GM12878 (cell line): ENCODE data around the gene SEPTIN10. TPM values are rescaled to one million over a fixed set of nuclear protein-coding genes. Genes with fewer than 3 reads are reported as not detected.

ENCODE experiments used
- ATF3 ChIP-seq: IDR thresholded peaks from 2 replicates; pipeline ENCODE4 v1.6.1; 2011; ENCODE audit warnings: low read depth, mild to moderate bottlenecking, low read length, moderate library complexity, borderline replicate concordance; ENCODE audit errors: extremely low read depth
- MYB ChIP-seq: fragments of 150-350 bp; IDR thresholded peaks from 2 replicates; pipeline ENCODE4 v1.6.1; 2014; ENCODE audit warnings: mild to moderate bottlenecking, low read depth, low read length, borderline replicate concordance
- NFYB ChIP-seq: IDR thresholded peaks from 2 replicates; pipeline ENCODE4 v1.6.1; 2011; ENCODE audit warnings: low read depth, mild to moderate bottlenecking, low read length, improper control_type of control experiment, moderate library complexity; ENCODE audit not compliant: insufficient read depth
- RAD51 ChIP-seq: fragments of 450-650 bp; IDR thresholded peaks from 2 replicates; pipeline ENCODE4 v1.6.1; 2016; ENCODE audit warnings: moderate library complexity, mild to moderate bottlenecking, inconsistent platforms
- SMAD1 ChIP-seq: fragments of 450-650 bp; IDR thresholded peaks from 2 replicates; pipeline ENCODE4 v1.6.1; 2018; ENCODE audit warnings: mild to moderate bottlenecking, low read depth; ENCODE audit not compliant: partially characterized antibody
- STAT1 ChIP-seq: fragments of 450-650 bp; conservative IDR thresholded peaks from 2 replicates; pipeline ENCODE4 v1.6.1; 2014; ENCODE audit warnings: antibody characterized with exemption, mild to moderate bottlenecking
- WRNIP1 ChIP-seq: IDR thresholded peaks from 2 replicates; pipeline ENCODE4 v1.6.1; 2011; ENCODE audit warnings: low read depth, low read length, improper control_type of control experiment, borderline replicate concordance
- polyA plus RNA-seq, 11 experiments: library from polyadenylated mRNA; depleted of rRNA in 4 of 11; unstranded in 6 of 11; stranded (reverse) in 5 of 11; fragments of >200 nt; fragmentation: Nextera tagmentation in 4 of 11; fragmentation: Illumina TruSeq in 1 of 11; extraction: Ambion mirVana in 4 of 11; extraction: Trizol in 1 of 11; gene quantifications; 1 replicate in 1 of 11; 2 replicates in 10 of 11; pipeline versions ENCODE4 v1.2.1 to v1.2.3, GENCODE V29; 2011 to 2016; ENCODE audit warnings: inconsistent platforms in 2 of 11, missing spikeins in 2 of 11, low read depth in 1 of 11
- total RNA-seq, 4 experiments: library from RNA; depleted of rRNA in 3 of 4; stranded (reverse); fragments of >200 nt in 3 of 4; fragmentation: Illumina TruSeq in 1 of 4; extraction: Trizol in 1 of 4; gene quantifications; 2 replicates each; pipeline versions ENCODE4 v1.2.1 to v1.2.3, GENCODE V29; 2013 to 2021
- TF ChIP-seq, protein P1 (sequence below): IDR thresholded peaks from 2 replicates; pipeline ENCODE4 v1.6.1; 2012; ENCODE audit warnings: improper control_type of control experiment, low read depth, low read length; ENCODE audit not compliant: insufficient replicate concordance

Gene SEPTIN10
- total and polyA plus RNA-seq, 10 of the 15 experiments (the other 5 are each of a cell fraction or from before 2014, with no cell fraction given): 20.2 to 132 (median 62.7) TPM

- TF ChIP-seq, protein P1, sequence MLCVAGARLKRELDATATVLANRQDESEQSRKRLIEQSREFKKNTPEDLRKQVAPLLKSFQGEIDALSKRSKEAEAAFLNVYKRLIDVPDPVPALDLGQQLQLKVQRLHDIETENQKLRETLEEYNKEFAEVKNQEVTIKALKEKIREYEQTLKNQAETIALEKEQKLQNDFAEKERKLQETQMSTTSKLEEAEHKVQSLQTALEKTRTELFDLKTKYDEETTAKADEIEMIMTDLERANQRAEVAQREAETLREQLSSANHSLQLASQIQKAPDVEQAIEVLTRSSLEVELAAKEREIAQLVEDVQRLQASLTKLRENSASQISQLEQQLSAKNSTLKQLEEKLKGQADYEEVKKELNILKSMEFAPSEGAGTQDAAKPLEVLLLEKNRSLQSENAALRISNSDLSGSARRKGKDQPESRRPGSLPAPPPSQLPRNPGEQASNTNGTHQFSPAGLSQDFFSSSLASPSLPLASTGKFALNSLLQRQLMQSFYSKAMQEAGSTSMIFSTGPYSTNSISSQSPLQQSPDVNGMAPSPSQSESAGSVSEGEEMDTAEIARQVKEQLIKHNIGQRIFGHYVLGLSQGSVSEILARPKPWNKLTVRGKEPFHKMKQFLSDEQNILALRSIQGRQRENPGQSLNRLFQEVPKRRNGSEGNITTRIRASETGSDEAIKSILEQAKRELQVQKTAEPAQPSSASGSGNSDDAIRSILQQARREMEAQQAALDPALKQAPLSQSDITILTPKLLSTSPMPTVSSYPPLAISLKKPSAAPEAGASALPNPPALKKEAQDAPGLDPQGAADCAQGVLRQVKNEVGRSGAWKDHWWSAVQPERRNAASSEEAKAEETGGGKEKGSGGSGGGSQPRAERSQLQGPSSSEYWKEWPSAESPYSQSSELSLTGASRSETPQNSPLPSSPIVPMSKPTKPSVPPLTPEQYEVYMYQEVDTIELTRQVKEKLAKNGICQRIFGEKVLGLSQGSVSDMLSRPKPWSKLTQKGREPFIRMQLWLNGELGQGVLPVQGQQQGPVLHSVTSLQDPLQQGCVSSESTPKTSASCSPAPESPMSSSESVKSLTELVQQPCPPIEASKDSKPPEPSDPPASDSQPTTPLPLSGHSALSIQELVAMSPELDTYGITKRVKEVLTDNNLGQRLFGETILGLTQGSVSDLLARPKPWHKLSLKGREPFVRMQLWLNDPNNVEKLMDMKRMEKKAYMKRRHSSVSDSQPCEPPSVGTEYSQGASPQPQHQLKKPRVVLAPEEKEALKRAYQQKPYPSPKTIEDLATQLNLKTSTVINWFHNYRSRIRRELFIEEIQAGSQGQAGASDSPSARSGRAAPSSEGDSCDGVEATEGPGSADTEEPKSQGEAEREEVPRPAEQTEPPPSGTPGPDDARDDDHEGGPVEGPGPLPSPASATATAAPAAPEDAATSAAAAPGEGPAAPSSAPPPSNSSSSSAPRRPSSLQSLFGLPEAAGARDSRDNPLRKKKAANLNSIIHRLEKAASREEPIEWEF: no peak
- TF ChIP-seq NFYB (no peak), SMAD1 (no peak), MYB (no peak), STAT1 (no peak), WRNIP1 (no peak), RAD51 (peak; percentile 45; the same call in 1 of the 2 replicates), ATF3 (no peak)
Measured at GRCh38 chr2:109597283-109597682, 16.5 kb downstream of the SEPTIN10 start (continued).
